HepG2 (cell line): ENCODE measurements around the gene AQP12A. TPM values are rescaled to one million over a fixed set of nuclear protein-coding genes. Genes with fewer than 3 reads are reported as not detected.

Experiments
- KAT8 ChIP-seq: IDR thresholded peaks from 2 replicates; pipeline ENCODE4 v1.6.1; 2016; ENCODE audit warnings: missing genetic modification reagents, missing compliant biosample characterization
- TBP ChIP-seq: sonication (generic); formaldehyde crosslinking; IDR thresholded peaks from 2 replicates; pipeline ENCODE4 v1.5.0; 2020; ENCODE audit warnings: missing genetic modification reagents
- ZBTB33 ChIP-seq: sonication (generic); formaldehyde crosslinking; IDR thresholded peaks from 2 replicates; pipeline ENCODE4 v1.4.0; 2020; ENCODE audit warnings: missing genetic modification reagents
- polyA plus RNA-seq, 8 experiments: library from polyadenylated mRNA; depleted of rRNA in 3 of 8; stranded (reverse) in 7 of 8; unstranded in 1 of 8; fragments of >200 nt; fragmentation: Illumina TruSeq in 4 of 8; extraction: Trizol in 4 of 8; gene quantifications; 2 replicates each; pipeline versions ENCODE4 v1.2.1 to v1.2.3, GENCODE V29; 2011 to 2016; ENCODE audit warnings: low read depth in 4 of 8, missing spikeins in 1 of 8, mixed read lengths in 1 of 8; ENCODE audit not compliant: insufficient read depth in 1 of 8
- total RNA-seq, 5 experiments: library from RNA; depleted of rRNA; stranded (reverse); fragments of >200 nt; fragmentation: Illumina TruSeq; extraction: Trizol; gene quantifications; 2 replicates each; pipeline ENCODE4 v1.2.3, GENCODE V29; 2016; ENCODE audit warnings: low read depth in 1 of 5
- TF ChIP-seq, protein P1 (sequence below): sonication (generic); formaldehyde crosslinking; IDR thresholded peaks from one replicate; pipeline ENCODE4 v1.5.1; 2020; ENCODE audit warnings: mild to moderate bottlenecking, missing genetic modification reagents; ENCODE audit errors: not compliant biosample characterization

AQP12A gene
- total and polyA plus RNA-seq, 2 of the 13 experiments (the other 11 are each of a cell fraction or from before 2014, with no cell fraction given) = not detected

- TF ChIP-seq, protein P1, sequence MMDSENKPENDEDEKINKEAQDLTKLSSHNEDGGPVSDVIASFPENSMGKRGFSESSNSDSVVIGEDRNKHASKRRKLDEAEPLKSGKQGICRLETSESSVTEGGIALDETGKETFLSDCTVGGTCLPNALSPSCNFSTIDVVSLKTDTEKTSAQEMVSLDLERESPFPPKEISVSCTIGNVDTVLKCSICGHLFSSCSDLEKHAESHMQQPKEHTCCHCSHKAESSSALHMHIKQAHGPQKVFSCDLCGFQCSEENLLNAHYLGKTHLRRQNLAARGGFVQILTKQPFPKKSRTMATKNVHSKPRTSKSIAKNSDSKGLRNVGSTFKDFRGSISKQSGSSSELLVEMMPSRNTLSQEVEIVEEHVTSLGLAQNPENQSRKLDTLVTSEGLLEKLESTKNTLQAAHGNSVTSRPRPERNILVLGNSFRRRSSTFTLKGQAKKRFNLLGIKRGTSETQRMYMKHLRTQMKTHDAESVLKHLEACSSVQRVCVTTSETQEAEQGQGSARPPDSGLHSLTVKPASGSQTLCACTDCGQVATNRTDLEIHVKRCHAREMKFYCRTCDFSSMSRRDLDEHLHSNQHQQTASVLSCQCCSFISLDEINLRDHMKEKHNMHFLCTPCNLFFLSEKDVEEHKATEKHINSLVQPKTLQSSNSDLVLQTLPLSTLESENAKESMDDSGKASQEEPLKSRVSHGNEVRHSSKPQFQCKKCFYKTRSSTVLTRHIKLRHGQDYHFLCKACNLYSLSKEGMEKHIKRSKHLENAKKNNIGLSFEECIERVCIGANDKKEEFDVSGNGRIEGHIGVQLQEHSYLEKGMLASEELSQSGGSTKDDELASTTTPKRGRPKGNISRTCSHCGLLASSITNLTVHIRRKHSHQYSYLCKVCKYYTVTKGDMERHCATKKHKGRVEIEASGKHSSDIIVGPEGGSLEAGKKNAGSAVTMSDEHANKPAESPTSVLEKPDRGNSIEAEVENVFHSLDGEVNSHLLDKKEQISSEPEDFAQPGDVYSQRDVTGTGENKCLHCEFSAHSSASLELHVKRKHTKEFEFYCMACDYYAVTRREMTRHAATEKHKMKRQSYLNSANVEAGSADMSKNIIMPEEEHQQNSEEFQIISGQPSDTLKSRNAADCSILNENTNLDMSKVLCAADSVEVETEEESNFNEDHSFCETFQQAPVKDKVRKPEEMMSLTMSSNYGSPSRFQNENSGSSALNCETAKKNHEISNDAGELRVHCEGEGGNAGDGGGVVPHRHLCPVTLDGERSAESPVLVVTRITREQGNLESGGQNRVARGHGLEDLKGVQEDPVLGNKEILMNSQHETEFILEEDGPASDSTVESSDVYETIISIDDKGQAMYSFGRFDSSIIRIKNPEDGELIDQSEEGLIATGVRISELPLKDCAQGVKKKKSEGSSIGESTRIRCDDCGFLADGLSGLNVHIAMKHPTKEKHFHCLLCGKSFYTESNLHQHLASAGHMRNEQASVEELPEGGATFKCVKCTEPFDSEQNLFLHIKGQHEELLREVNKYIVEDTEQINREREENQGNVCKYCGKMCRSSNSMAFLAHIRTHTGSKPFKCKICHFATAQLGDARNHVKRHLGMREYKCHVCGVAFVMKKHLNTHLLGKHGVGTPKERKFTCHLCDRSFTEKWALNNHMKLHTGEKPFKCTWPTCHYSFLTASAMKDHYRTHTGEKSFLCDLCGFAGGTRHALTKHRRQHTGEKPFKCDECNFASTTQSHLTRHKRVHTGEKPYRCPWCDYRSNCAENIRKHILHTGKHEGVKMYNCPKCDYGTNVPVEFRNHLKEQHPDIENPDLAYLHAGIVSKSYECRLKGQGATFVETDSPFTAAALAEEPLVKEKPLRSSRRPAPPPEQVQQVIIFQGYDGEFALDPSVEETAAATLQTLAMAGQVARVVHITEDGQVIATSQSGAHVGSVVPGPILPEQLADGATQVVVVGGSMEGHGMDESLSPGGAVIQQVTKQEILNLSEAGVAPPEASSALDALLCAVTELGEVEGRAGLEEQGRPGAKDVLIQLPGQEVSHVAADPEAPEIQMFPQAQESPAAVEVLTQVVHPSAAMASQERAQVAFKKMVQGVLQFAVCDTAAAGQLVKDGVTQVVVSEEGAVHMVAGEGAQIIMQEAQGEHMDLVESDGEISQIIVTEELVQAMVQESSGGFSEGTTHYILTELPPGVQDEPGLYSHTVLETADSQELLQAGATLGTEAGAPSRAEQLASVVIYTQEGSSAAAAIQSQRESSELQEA (CRISPR knock-in tag) = no peak
- no peak for TF ChIP-seq ZBTB33 (CRISPR knock-in tag)
- no peak for TF ChIP-seq TBP
- TF ChIP-seq KAT8 (CRISPR knock-in tag) = no peak
These were observed 33.6 kb downstream of the AQP12A start (continued) for GRCh38 chr2:240725266-240725665.
